ENCODE results near the gene ZNF641.
"Not testable (repeated sequence)": the region's sequence is repeated elsewhere in the genome, so short reads cannot be mapped to it uniquely, and the experiment has no call there.

ZNF641 gene

GRCh38 chr12:48333680-48334079, 17.0 kb downstream of the ZNF641 start:
- DNase-seq = not testable (repeated sequence)

GRCh38 chr12:48331399-48331798, 19.3 kb downstream of the ZNF641 start:
- no peak for DNase-seq

- DNase-seq = no peak
Measured at GRCh38 chr12:48329199-48329939, 21.4 kb downstream of the ZNF641 start.

- no peak for DNase-seq
Measured at GRCh38 chr12:48316491-48316890, 34.2 kb downstream of the ZNF641 start.

GRCh38 chr12:48311313-48311712, 39.4 kb downstream of the ZNF641 start:
- no peak for DNase-seq

GRCh38 chr12:48307269-48307668, 43.5 kb downstream of the ZNF641 start:
- DNase-seq = no peak

GRCh38 chr12:48305190-48305589, 45.5 kb downstream of the ZNF641 start:
- DNase-seq = no peak

- no peak for DNase-seq
Measured at GRCh38 chr12:48302161-48302911, 48.4 kb downstream of the ZNF641 start.

- DNase-seq = no peak
Measured at GRCh38 chr12:48300774-48301173, 49.9 kb downstream of the ZNF641 start.

GRCh38 chr12:48296586-48297282, 54.0 kb downstream of the ZNF641 start:
- no peak for DNase-seq

GRCh38 chr12:48292040-48292439, 58.7 kb downstream of the ZNF641 start:
- no peak for DNase-seq

GRCh38 chr12:48291511-48291910, 59.2 kb downstream of the ZNF641 start:
- DNase-seq = no peak

GRCh38 chr12:48288387-48289268, 62.1 kb downstream of the ZNF641 start:
- no peak for DNase-seq

Data from Kasumi-1 (cell line).